ENCODE results near the gene ENTPD6.

ENTPD6 gene

GRCh38 chr20:25207149-25207959 lies 11.8 kb downstream of the ENTPD6 start:
- Histone ChIP-seq H3K4me3 (replicated peaks; ENCODE audit: low read depth, low read length) (no peak overlapping the region), H3K36me3 (ENCODE audit: control insufficient read depth, insufficient read depth, low read length) (peaks cover 5% of the 10 kb centered on the region), H3K27me3 (replicated peaks; ENCODE audit: control insufficient read depth, insufficient read depth, low read length) (no peaks in the 10 kb centered on the region)
- TF ChIP-seq, protein P1, sequence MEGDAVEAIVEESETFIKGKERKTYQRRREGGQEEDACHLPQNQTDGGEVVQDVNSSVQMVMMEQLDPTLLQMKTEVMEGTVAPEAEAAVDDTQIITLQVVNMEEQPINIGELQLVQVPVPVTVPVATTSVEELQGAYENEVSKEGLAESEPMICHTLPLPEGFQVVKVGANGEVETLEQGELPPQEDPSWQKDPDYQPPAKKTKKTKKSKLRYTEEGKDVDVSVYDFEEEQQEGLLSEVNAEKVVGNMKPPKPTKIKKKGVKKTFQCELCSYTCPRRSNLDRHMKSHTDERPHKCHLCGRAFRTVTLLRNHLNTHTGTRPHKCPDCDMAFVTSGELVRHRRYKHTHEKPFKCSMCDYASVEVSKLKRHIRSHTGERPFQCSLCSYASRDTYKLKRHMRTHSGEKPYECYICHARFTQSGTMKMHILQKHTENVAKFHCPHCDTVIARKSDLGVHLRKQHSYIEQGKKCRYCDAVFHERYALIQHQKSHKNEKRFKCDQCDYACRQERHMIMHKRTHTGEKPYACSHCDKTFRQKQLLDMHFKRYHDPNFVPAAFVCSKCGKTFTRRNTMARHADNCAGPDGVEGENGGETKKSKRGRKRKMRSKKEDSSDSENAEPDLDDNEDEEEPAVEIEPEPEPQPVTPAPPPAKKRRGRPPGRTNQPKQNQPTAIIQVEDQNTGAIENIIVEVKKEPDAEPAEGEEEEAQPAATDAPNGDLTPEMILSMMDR (IDR thresholded peaks at IDR 0.05; ENCODE audit: insufficient read depth, low read length, poor library complexity, severe bottlenecking): no peak
- no peak for DNase-seq (ENCODE audit: extremely low read depth, insufficient read length)

DNA sequence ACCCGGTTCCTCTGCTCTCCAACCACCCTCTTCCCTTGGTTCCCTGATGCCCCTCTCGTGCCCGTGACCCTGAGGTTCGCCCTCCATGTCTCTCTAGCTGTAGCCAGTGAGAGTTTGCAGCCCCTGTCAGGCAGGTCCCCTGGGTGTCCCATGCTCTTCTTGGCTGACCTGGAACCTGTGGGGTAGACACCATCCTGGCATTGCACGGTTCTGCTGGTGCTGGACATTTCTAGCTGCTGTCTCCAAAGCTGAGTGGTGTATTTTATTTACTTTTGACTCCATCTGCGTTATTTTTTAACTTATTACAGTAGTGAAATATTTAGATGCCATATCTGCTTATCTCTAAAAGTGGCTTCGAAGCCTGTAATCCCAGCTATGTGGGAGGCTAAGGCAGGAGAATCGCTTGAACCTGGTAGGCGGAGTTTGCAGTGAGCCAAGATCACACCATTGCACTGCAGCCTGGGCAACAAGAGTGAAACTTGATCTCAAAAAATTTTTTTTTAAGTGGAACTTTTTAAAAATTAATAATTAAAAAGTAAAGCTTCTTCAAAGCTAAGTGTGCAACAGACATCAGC lies 12.5 kb downstream of the ENTPD6 start:
- peaks cover 6% of the 10 kb centered on the region for H3K36me3 ChIP-seq (ENCODE audit: control insufficient read depth, insufficient read depth, low read length)
- H3K27me3 ChIP-seq (replicated peaks; ENCODE audit: control insufficient read depth, insufficient read depth, low read length): no peaks in the 10 kb centered on the region
- DNase-seq (ENCODE audit: extremely low read depth, insufficient read length): no peak
- H3K4me3 ChIP-seq (replicated peaks; ENCODE audit: low read depth, low read length): no peak overlapping the region
- TF ChIP-seq, protein P1 (IDR thresholded peaks at IDR 0.05; ENCODE audit: insufficient read depth, low read length, poor library complexity, severe bottlenecking): no peak

GRCh38 chr20:25209400-25209799 lies 13.9 kb downstream of the ENTPD6 start:
- H3K27me3 ChIP-seq (replicated peaks; ENCODE audit: control insufficient read depth, insufficient read depth, low read length): no peaks in the 10 kb centered on the region
- no peak for DNase-seq (ENCODE audit: extremely low read depth, insufficient read length)
- H3K36me3 ChIP-seq (ENCODE audit: control insufficient read depth, insufficient read depth, low read length): peaks cover 14% of the 10 kb centered on the region
- TF ChIP-seq, protein P1 (IDR thresholded peaks at IDR 0.05; ENCODE audit: insufficient read depth, low read length, poor library complexity, severe bottlenecking): no peak
- H3K4me3 ChIP-seq (replicated peaks; ENCODE audit: low read depth, low read length): no peak overlapping the region

DNA sequence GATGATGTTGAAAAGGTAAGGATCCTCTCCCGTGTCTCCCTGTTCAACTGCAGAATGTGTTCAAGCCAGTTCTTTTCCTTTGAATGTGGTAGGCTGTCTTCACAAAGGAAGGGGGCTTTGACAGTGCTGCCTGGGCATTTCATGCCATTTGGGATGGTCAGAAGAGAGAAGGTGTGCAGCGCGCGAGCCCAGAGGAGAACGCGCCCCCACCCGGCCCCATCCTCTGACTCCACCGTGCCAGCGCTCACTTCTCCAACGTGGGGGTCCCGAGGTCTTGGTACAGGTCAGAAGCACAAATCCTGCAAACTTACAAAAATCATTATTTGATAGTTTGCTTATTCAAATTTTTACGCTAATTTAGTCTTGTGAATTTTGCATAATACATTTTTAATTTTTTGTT lies 14.4 kb downstream of the ENTPD6 start:
- TF ChIP-seq, protein P1 (IDR thresholded peaks at IDR 0.05; ENCODE audit: insufficient read depth, low read length, poor library complexity, severe bottlenecking): no peak
- H3K4me3 ChIP-seq (replicated peaks; ENCODE audit: low read depth, low read length): no peak overlapping the region
- H3K36me3 ChIP-seq (ENCODE audit: control insufficient read depth, insufficient read depth, low read length): peaks cover 14% of the 10 kb centered on the region

DNA sequence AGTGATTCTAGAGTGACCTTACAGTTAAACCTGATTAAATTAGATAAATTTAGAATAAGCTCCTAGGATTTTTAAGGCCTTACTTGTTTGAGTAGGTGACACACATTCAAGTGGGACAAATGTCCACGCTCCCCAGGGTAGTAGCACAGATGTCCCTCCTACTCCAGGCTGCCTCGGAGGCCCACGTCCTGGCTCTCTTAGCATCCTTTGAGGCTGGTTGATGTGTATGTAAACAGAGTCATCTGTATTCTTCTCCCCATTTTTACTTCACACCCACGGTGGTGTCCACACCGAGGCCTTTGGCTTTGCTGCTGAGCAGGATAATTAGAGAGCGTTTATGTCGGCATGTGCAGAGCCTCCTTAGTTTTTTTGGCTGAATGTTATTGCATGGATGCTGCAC lies 15.8 kb downstream of the ENTPD6 start:
- H3K27me3 ChIP-seq (replicated peaks; ENCODE audit: control insufficient read depth, insufficient read depth, low read length): no peaks in the 10 kb centered on the region
- no peak for DNase-seq (ENCODE audit: extremely low read depth, insufficient read length)
- TF ChIP-seq, protein P1 (IDR thresholded peaks at IDR 0.05; ENCODE audit: insufficient read depth, low read length, poor library complexity, severe bottlenecking): no peak
- H3K4me3 ChIP-seq (replicated peaks; ENCODE audit: low read depth, low read length): no peak overlapping the region
- H3K36me3 ChIP-seq (ENCODE audit: control insufficient read depth, insufficient read depth, low read length): peaks cover 16% of the 10 kb centered on the region

More for the DNA sequence above, 14.4 kb downstream of the ENTPD6 start:
- DNase-seq (ENCODE audit: extremely low read depth, insufficient read length): no peak
- H3K27me3 ChIP-seq (replicated peaks; ENCODE audit: control insufficient read depth, insufficient read depth, low read length): no peaks in the 10 kb centered on the region
